ENCODE data around the gene CCSER1.

DNA sequence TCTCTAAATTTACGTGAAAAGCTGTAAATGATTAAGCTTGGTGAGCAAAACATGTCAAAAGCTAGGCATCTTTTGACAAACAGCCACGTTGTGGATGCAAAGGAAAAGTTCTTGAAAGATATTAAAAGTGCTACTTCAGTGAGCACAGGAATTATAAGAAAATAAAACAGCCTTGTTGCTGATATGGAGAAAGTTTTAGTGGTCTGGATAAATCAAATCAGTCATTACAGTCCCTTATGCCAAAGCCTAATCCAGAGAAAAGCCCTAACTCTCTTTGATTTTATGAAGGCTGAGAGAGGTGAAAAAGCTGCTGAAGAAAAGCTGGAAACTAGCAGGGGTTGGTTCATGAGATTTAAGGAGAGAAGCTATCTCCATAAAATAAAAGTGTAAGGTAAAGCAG is 487.2 kb downstream of the CCSER1 start:
- TF ChIP-seq, protein P1, sequence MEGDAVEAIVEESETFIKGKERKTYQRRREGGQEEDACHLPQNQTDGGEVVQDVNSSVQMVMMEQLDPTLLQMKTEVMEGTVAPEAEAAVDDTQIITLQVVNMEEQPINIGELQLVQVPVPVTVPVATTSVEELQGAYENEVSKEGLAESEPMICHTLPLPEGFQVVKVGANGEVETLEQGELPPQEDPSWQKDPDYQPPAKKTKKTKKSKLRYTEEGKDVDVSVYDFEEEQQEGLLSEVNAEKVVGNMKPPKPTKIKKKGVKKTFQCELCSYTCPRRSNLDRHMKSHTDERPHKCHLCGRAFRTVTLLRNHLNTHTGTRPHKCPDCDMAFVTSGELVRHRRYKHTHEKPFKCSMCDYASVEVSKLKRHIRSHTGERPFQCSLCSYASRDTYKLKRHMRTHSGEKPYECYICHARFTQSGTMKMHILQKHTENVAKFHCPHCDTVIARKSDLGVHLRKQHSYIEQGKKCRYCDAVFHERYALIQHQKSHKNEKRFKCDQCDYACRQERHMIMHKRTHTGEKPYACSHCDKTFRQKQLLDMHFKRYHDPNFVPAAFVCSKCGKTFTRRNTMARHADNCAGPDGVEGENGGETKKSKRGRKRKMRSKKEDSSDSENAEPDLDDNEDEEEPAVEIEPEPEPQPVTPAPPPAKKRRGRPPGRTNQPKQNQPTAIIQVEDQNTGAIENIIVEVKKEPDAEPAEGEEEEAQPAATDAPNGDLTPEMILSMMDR (IDR thresholded peaks at IDR 0.05; ENCODE audit: low read depth, low read length, poor library complexity, severe bottlenecking), result no peak
- no peak for TF ChIP-seq EZH2phosphoT487 (IDR thresholded peaks at IDR 0.05; ENCODE audit: borderline replicate concordance, low read length)
